Amygdala (tissue), 56 donors: ENCODE results near the gene OR1B1.
"Not testable (repeated sequence)": the region's sequence is repeated elsewhere in the genome, so short reads cannot be mapped to it uniquely, and the experiment has no call there.

Experiments
- DNase-seq, 56 donors: peaks; one replicate each; lab custom pipeline; 2025; lab: John Stamatoyannopoulos, UW

The OR1B1 gene

GRCh38 chr9:122657527-122657926 lies at the start of gene OR1B1:
TSS of gene OR1B1 (minus strand) at chr9:122657627.
- no peak for DNase-seq

GRCh38 chr9:122695696-122696095 lies 38.3 kb upstream of the OR1B1 start:
- no peak for DNase-seq

- no peak for DNase-seq
Measured at GRCh38 chr9:122684851-122685250, 27.4 kb upstream of the OR1B1 start.

GRCh38 chr9:122672481-122672880 lies 15.1 kb upstream of the OR1B1 start:
- DNase-seq, result no peak

- no peak for DNase-seq
Measured at GRCh38 chr9:122661416-122661815, 4.0 kb upstream of the OR1B1 start, which contains the start of gene OR1L1. TSS of gene OR1L1 (plus strand) at chr9:122661716. CDS start at chr9:122661716, 0 bp downstream.

- no peak for DNase-seq
Measured at GRCh38 chr9:122656378-122656777, 1.0 kb downstream of the OR1B1 start.

GRCh38 chr9:122642226-122642625 lies 15.2 kb downstream of the OR1B1 start:
- no peak for DNase-seq

GRCh38 chr9:122619996-122620395 lies 37.4 kb downstream of the OR1B1 start:
- no peak for DNase-seq

- no peak for DNase-seq
Measured at GRCh38 chr9:122614362-122614761, 43.1 kb downstream of the OR1B1 start, which contains the start of gene OR1Q1. TSS of gene OR1Q1 (plus strand) at chr9:122614738. CDS start at chr9:122614738, 0 bp downstream.

GRCh38 chr9:122609804-122610203 lies 47.6 kb downstream of the OR1B1 start:
- DNase-seq, result no peak

GRCh38 chr9:122606587-122606986 lies 50.8 kb downstream of the OR1B1 start:
- DNase-seq, result no peak

GRCh38 chr9:122605691-122606090 lies 51.7 kb downstream of the OR1B1 start:
- no peak for DNase-seq

GRCh38 chr9:122583284-122583683 lies 74.1 kb downstream of the OR1B1 start, which contains the start of gene OR1L8:
TSS of gene OR1L8 (minus strand) at chr9:122583384. CDS start at chr9:122568477, 14,907 bp downstream.
- not testable (repeated sequence) for DNase-seq

- DNase-seq, result no peak
Measured at GRCh38 chr9:122580360-122580759, 77.1 kb downstream of the OR1B1 start.

GRCh38 chr9:122579874-122580273 lies 77.6 kb downstream of the OR1B1 start:
- no peak for DNase-seq
